Loucy (cell line): ENCODE data around the gene CRB3.
A peak's percentile ranks its signal among the peaks of the same experiment; 100 is the strongest.
"Not testable (repeated sequence)": the region's sequence is repeated elsewhere in the genome, so short reads cannot be mapped to it uniquely, and the experiment has no call there.

Experiments used
- H2AFZ ChIP-seq: fragments of 200-600 bp; sonication (generic); 2 replicates; pipeline ENCODE4 v1.6.0; 2016; ENCODE audit warnings: antibody characterized with exemption, mild to moderate bottlenecking, low read length, moderate library complexity
- H3F3A ChIP-seq: fragments of 200-600 bp; 2 replicates; pipeline ENCODE4 v1.6.0; 2016; ENCODE audit warnings: antibody characterized with exemption, low read depth, mild to moderate bottlenecking
- H3K27me3 ChIP-seq: fragments of 200-600 bp; sonication (generic); 2 replicates; pipeline ENCODE4 v1.6.1; 2014; ENCODE audit warnings: low read length, mild to moderate bottlenecking; ENCODE audit not compliant: insufficient read depth, poor library complexity, severe bottlenecking
- H3K36me3 ChIP-seq: fragments of 200-600 bp; sonication (generic); 2 replicates; pipeline ENCODE4 v1.6.1; 2016; ENCODE audit warnings: low read length; ENCODE audit not compliant: insufficient read depth
- H3K4me1 ChIP-seq: fragments of 200-600 bp; sonication (generic); 2 replicates; pipeline ENCODE4 v1.5.1; 2014; ENCODE audit warnings: low read length, mild to moderate bottlenecking; ENCODE audit not compliant: insufficient read depth, poor library complexity, severe bottlenecking
- H3K4me2 ChIP-seq: fragments of 200-600 bp; sonication (generic); 2 replicates; pipeline ENCODE4 v1.6.0; 2014; ENCODE audit warnings: antibody characterized with exemption, low read length, low read depth, mild to moderate bottlenecking; ENCODE audit not compliant: poor library complexity, severe bottlenecking
- H3K4me3 ChIP-seq: fragments of 200-600 bp; sonication (generic); 2 replicates; pipeline ENCODE4 v1.5.1; 2014; ENCODE audit warnings: low read length, mild to moderate bottlenecking, mixed read lengths; ENCODE audit not compliant: poor library complexity, severe bottlenecking
- H3K79me2 ChIP-seq: fragments of 200-600 bp; sonication (generic); 2 replicates; pipeline ENCODE4 v1.6.1; 2014; ENCODE audit warnings: low read length; ENCODE audit not compliant: insufficient read depth
- H3K9ac ChIP-seq: fragments of 200-600 bp; sonication (generic); 2 replicates; pipeline ENCODE4 v1.6.0; 2014; ENCODE audit warnings: mild to moderate bottlenecking, low read depth, low read length, moderate library complexity; ENCODE audit not compliant: poor library complexity, severe bottlenecking
- H3K9me2 ChIP-seq: fragments of 200-600 bp; sonication (generic); replicated peaks from 2 replicates; pipeline ENCODE4 v1.6.1; 2016; ENCODE audit warnings: low read depth, low read length, mixed read lengths
- H3K9me3 ChIP-seq: fragments of 200-600 bp; sonication (generic); 2 replicates; pipeline ENCODE4 v1.6.1; 2014; ENCODE audit warnings: mild to moderate bottlenecking, antibody characterized with exemption, low read length, low read depth; ENCODE audit not compliant: insufficient read depth
- H4K20me1 ChIP-seq: fragments of 200-600 bp; sonication (generic); 2 replicates; pipeline ENCODE4 v1.6.0; 2014; ENCODE audit warnings: antibody characterized with exemption, low read length, mild to moderate bottlenecking; ENCODE audit not compliant: insufficient read depth, poor library complexity, severe bottlenecking
- EZH2phosphoT487 ChIP-seq: fragments of 200-600 bp; IDR thresholded peaks from 2 replicates; pipeline ENCODE4 v1.6.1; 2018; ENCODE audit warnings: antibody characterized with exemption, mild to moderate bottlenecking, moderate library complexity, borderline replicate concordance
- TF ChIP-seq, protein P1 (sequence below): fragments of 200-600 bp; sonication (generic); conservative IDR thresholded peaks from 2 replicates; pipeline ENCODE4 v1.5.1; 2014; ENCODE audit warnings: mild to moderate bottlenecking, antibody characterized with exemption, low read length

CRB3 gene

DNA sequence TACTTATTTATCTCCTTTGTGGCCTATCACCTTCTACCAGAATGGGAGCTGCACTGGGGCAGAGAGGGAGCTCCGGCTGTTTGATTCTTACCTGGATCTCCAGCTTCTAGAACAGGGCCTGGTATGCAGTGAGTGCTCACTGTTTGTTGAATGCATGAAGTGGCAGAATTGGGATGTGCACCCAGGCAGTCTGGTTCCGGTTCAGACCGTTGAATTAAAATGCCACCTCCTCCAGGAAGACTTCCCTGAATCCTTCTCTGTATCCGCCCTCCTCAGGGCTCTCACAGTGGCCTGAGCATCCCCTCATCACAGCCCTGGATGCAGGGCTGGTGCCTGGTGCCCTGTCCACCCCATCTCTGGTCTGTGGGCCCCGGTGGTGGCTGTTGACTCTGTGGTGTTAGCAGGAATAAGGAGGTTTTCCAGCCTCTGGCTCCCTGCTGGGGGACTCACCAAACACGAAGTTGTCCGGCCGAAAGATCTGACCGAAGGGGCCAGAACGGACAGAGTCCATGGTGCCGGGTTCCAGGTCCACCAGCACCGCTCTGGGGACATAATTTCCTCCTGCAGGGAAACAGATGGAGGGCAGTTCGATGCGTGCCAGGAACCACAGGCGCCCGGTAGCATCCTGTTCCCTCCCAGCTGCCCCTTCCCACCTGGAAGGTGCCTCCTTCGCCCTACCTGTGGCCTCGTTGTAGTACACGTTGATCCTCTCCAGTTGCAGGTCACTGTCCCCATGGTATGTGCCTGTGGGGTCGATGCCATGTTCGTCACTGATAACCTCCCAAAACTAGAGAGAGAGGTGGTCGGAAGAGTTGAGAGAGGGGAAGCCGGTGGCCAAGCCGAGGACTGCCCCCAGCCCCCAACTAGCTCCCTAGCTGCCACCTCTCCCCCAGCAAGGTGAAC, 37.0 kb downstream of the CRB3 start:
- Histone ChIP-seq H3K4me3 (peak overlapping the region; percentile 71), H3F3A (no peaks in the 10 kb centered on the region), H2AFZ (no peak overlapping the region), H3K4me1 (peaks cover 9% of the 10 kb centered on the region), H3K79me2 (no peaks in the 10 kb centered on the region), H3K27me3 (no peaks in the 10 kb centered on the region), H4K20me1 (no peaks in the 10 kb centered on the region), H3K9ac (no peak overlapping the region), H3K4me2 (peak overlapping the region; percentile 70), H3K36me3 (no peaks in the 10 kb centered on the region), H3K9me2 (no peaks in the 10 kb centered on the region), H3K9me3 (no peaks in the 10 kb centered on the region)
- TF ChIP-seq EZH2phosphoT487, result no peak
- TF ChIP-seq, protein P1, sequence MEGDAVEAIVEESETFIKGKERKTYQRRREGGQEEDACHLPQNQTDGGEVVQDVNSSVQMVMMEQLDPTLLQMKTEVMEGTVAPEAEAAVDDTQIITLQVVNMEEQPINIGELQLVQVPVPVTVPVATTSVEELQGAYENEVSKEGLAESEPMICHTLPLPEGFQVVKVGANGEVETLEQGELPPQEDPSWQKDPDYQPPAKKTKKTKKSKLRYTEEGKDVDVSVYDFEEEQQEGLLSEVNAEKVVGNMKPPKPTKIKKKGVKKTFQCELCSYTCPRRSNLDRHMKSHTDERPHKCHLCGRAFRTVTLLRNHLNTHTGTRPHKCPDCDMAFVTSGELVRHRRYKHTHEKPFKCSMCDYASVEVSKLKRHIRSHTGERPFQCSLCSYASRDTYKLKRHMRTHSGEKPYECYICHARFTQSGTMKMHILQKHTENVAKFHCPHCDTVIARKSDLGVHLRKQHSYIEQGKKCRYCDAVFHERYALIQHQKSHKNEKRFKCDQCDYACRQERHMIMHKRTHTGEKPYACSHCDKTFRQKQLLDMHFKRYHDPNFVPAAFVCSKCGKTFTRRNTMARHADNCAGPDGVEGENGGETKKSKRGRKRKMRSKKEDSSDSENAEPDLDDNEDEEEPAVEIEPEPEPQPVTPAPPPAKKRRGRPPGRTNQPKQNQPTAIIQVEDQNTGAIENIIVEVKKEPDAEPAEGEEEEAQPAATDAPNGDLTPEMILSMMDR, result no peak

DNA sequence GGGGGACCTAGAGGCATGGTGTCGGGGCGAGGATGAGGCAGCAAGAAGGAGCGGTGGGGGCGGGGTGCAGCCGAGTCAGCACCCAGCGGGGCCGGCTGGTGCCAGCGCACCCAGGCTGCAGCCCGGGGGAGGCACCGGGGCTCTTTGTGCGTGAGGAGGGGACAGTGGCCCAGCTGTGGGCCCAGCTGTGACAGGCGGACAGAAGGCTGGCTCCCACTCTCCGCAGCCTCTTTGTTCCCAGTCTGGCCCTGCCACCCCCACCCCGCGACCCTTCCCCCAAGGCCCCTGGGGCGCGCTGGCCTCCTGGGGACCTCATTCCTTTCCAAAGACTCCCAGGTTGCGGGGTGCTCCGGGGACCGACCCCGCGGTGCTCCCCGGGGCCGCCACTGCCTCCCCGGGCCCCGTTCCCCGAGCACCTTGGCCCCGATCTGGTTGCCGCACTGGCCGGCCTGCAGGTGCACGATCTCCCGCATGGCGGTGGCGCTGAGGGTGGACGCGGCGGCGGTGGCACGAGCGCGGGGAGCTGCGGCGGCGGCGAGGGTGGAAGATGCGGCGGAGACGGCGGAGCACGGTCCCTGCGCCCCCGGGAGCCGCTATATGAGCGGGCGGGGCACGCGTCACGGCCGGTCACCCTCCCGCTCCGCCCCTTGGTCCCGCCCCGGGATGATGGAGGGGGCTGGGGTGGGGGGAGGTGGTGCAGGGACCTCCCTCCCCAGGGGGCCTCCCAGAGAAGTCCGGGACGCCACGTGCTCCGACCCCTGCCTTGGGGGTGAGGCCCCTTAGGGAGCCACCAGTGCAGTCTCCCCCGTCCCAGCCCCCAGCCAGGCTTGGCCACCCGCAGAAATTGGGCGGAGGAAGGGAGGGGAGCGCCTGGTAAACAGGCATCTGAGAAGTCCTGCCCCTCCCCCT, 37.9 kb downstream of the CRB3 start, which contains the start of gene TUBB4A:
Gene TUBB4A (minus strand): TSS at position 570 of the 909 bp plus-strand sequence. CDS start 97 bp downstream, at position 473.
- Histone ChIP-seq H3K79me2 (no peaks in the 10 kb centered on the region), H3K4me3 (peak within 1 kb of the TSS; percentile 71), H3K27me3 (no peaks in the 10 kb centered on the region), H3F3A (no peaks in the 10 kb centered on the region), H4K20me1 (no peaks in the 10 kb centered on the region), H3K9ac (peak within 1 kb of the TSS; percentile 50), H2AFZ (peak within 1 kb of the TSS; percentile 88), H3K4me2 (peak within 1 kb of the TSS; percentile 70), H3K4me1 (peaks cover 9% of the 10 kb centered on the region), H3K9me3 (no peaks in the 10 kb centered on the region), H3K36me3 (no peaks in the 10 kb centered on the region), H3K9me2 (no peaks in the 10 kb centered on the region)
- TF ChIP-seq, protein P1, result no peak
- TF ChIP-seq EZH2phosphoT487, result no peak

GRCh38 chr19:6503407-6504201, 39.5 kb downstream of the CRB3 start:
- peak overlapping the region; percentile 27; the same call in 1 of the 2 replicates for H2AFZ ChIP-seq
- H3K9ac ChIP-seq, result no peak overlapping the region
- no peak overlapping the region for H3K4me3 ChIP-seq
- H3K4me1 ChIP-seq, result peaks cover 9% of the 10 kb centered on the region
- H3K9me3 ChIP-seq, result no peaks in the 10 kb centered on the region
- H3K9me2 ChIP-seq, result no peaks in the 10 kb centered on the region
- H3K36me3 ChIP-seq, result no peaks in the 10 kb centered on the region
- H4K20me1 ChIP-seq, result no peaks in the 10 kb centered on the region
- no peaks in the 10 kb centered on the region for H3K79me2 ChIP-seq
- H3K27me3 ChIP-seq, result no peaks in the 10 kb centered on the region
- no peak overlapping the region for H3K4me2 ChIP-seq
- no peak for TF ChIP-seq EZH2phosphoT487
- TF ChIP-seq, protein P1, result no peak
- H3F3A ChIP-seq, result no peaks in the 10 kb centered on the region

DNA sequence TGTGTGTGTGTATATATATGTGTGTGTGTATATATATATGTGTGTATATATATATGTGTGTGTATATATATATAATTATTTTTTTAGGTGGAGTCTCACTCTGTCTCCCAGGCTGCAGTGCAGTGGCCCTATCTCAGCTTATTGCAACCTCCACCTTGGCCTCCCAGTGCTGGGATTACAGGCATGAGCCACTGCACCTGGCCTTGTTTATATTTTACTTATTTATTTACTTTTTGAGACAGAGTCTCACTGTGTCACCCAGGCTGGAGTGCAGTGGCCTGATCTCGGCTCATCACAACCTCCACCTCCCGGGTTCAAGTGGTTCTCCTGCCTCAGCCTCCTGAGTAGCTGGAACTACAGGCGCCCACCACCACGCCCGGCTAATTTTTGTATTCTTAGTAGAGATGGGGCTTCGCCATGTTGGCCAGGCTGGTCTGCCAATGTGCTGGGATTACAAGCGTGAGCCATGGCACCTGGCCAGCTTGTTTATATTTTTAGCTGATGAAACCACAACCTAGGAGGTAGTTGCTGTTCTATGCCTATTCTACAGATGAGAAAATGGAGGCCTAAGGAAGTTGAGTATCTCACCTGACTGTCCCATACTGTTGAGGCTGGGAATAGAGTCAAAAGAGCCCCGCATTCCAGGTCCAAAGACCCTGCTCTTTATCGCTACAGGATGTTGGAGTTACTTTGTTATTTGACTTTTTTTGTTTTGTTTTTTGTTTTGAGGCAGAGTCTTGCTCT, 44.1 kb downstream of the CRB3 start:
- H2AFZ ChIP-seq, H3K4me1 ChIP-seq, H4K20me1 ChIP-seq, H3K27me3 ChIP-seq, H3K9ac ChIP-seq, H3F3A ChIP-seq, H3K4me2 ChIP-seq, H3K36me3 ChIP-seq, H3K9me2 ChIP-seq, H3K79me2 ChIP-seq, H3K9me3 ChIP-seq, H3K4me3 ChIP-seq: not testable (repeated sequence)
